ENCODE data around the gene PLN. TPM values are rescaled to one million over a fixed set of nuclear protein-coding genes. Genes with fewer than 3 reads are reported as not detected.

PLN gene
- polyA plus RNA-seq, 1 of the 3 experiments (the other 2 are of a cell fraction), result not detected

- TF ChIP-seq, protein P1, sequence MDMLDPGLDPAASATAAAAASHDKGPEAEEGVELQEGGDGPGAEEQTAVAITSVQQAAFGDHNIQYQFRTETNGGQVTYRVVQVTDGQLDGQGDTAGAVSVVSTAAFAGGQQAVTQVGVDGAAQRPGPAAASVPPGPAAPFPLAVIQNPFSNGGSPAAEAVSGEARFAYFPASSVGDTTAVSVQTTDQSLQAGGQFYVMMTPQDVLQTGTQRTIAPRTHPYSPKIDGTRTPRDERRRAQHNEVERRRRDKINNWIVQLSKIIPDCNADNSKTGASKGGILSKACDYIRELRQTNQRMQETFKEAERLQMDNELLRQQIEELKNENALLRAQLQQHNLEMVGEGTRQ (IDR thresholded peaks at IDR 0.05; ENCODE audit: borderline replicate concordance, low read depth, low read length), result no peak
- no peak for TF ChIP-seq MXI1 (IDR thresholded peaks at IDR 0.05; ENCODE audit: low read depth, low read length)
These were observed 49.5 kb downstream of the PLN start (continued) for GRCh38 chr6:118597636-118598035.

GRCh38 chr6:118598324-118598723, 50.2 kb downstream of the PLN start:
- CTCF ChIA-PET, result interaction anchor here (1.7 kb wide), 1 partner anchor 33 kb away, joined by 4 read pairs; no protein-coding TSS in a partner anchor
- Histone ChIP-seq H3K27ac (ENCODE audit: low read depth in 2 of 2, low read length in 1 of 2) (no peak overlapping the region), H3K79me2 (ENCODE audit: insufficient read depth) (no peaks in the 10 kb centered on the region), H3K4me1 (ENCODE audit: control insufficient read depth in 1 of 2, insufficient read depth in 2 of 2, low read depth in 1 of 2, low read length in 1 of 2) (no peaks in the 10 kb centered on the region), H3K9ac (no peak overlapping the region), H3K4me3 (ENCODE audit: low read depth in 2 of 2, low read length in 1 of 2) (no peak overlapping the region), H3K9me2 (no peaks in the 10 kb centered on the region), H3K27me3 (ENCODE audit: insufficient read depth) (no peaks in the 10 kb centered on the region), H4K20me1 (ENCODE audit: insufficient read depth) (peaks cover 1% of the 10 kb centered on the region; the same call in 1 of the 2 replicates), H3K36me3 (replicated peaks in 1 of 2; ENCODE audit: control insufficient read depth in 1 of 2, insufficient read depth in 2 of 2, low read length in 1 of 2) (peaks cover 0 to 2% of the 10 kb centered on the region in 2 experiments), H2AFZ (ENCODE audit: low read depth) (no peak overlapping the region), H3K4me2 (no peak overlapping the region), H3K9me3 (no peaks in the 10 kb centered on the region), H3F3A (replicated peaks; ENCODE audit: insufficient read depth) (peaks cover 5% of the 10 kb centered on the region)
- TF ChIP-seq MEF2A (IDR thresholded peaks at IDR 0.05; ENCODE audit: borderline replicate concordance, low read depth), result no peak
- TF ChIP-seq REST (IDR thresholded peaks at IDR 0.05; ENCODE audit: low read depth, low read length), result no peak
- TF ChIP-seq, protein P2, sequence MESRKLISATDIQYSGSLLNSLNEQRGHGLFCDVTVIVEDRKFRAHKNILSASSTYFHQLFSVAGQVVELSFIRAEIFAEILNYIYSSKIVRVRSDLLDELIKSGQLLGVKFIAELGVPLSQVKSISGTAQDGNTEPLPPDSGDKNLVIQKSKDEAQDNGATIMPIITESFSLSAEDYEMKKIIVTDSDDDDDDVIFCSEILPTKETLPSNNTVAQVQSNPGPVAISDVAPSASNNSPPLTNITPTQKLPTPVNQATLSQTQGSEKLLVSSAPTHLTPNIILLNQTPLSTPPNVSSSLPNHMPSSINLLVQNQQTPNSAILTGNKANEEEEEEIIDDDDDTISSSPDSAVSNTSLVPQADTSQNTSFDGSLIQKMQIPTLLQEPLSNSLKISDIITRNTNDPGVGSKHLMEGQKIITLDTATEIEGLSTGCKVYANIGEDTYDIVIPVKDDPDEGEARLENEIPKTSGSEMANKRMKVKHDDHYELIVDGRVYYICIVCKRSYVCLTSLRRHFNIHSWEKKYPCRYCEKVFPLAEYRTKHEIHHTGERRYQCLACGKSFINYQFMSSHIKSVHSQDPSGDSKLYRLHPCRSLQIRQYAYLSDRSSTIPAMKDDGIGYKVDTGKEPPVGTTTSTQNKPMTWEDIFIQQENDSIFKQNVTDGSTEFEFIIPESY (IDR thresholded peaks at IDR 0.05; ENCODE audit: borderline replicate concordance, low read depth), result no peak
- TF ChIP-seq NRF1 (IDR thresholded peaks at IDR 0.05; ENCODE audit: low read depth, low read length), result no peak
- no peak for TF ChIP-seq POLR2AphosphoS5 (IDR thresholded peaks at IDR 0.05; ENCODE audit: low read depth, low read length)
- no peak for TF ChIP-seq RXRA (IDR thresholded peaks at IDR 0.05; ENCODE audit: borderline replicate concordance, low read depth)
- TF ChIP-seq, protein P3, sequence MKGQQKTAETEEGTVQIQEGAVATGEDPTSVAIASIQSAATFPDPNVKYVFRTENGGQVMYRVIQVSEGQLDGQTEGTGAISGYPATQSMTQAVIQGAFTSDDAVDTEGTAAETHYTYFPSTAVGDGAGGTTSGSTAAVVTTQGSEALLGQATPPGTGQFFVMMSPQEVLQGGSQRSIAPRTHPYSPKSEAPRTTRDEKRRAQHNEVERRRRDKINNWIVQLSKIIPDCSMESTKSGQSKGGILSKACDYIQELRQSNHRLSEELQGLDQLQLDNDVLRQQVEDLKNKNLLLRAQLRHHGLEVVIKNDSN (IDR thresholded peaks at IDR 0.05; ENCODE audit: borderline replicate concordance, low read depth), result no peak
- TF ChIP-seq EP300 (IDR thresholded peaks at IDR 0.05; ENCODE audit: borderline replicate concordance in 1 of 2, low read depth in 1 of 2, low read length in 1 of 2), result no peak
- TF ChIP-seq, protein P4, sequence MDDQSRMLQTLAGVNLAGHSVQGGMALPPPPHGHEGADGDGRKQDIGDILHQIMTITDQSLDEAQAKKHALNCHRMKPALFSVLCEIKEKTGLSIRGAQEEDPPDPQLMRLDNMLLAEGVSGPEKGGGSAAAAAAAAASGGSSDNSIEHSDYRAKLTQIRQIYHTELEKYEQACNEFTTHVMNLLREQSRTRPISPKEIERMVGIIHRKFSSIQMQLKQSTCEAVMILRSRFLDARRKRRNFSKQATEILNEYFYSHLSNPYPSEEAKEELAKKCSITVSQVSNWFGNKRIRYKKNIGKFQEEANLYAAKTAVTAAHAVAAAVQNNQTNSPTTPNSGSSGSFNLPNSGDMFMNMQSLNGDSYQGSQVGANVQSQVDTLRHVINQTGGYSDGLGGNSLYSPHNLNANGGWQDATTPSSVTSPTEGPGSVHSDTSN (IDR thresholded peaks at IDR 0.05), result no peak
- TF ChIP-seq FOXM1 (IDR thresholded peaks at IDR 0.05; ENCODE audit: low read depth), result no peak
- no peak for TF ChIP-seq EZH2phosphoT487 (IDR thresholded peaks at IDR 0.05; ENCODE audit: borderline replicate concordance, low read depth)
- TF ChIP-seq TCF12 (IDR thresholded peaks at IDR 0.05), result no peak
- no peak for TF ChIP-seq GATA2 (CRISPR knock-in tag; IDR thresholded peaks at IDR 0.05)
- TF ChIP-seq MXI1 (IDR thresholded peaks at IDR 0.05; ENCODE audit: low read depth, low read length), result no peak
- TF ChIP-seq SIN3A (IDR thresholded peaks at IDR 0.05; ENCODE audit: borderline replicate concordance, low read depth, low read length), result no peak
- TF ChIP-seq NFIC (IDR thresholded peaks at IDR 0.05; ENCODE audit: borderline replicate concordance), result no peak
- TF ChIP-seq RFX5 (IDR thresholded peaks at IDR 0.05; ENCODE audit: low read length), result no peak
- 91% methylated on average over 2 of the region's 2 CpGs for WGBS (ENCODE audit: low lambda C conversion rate)
- POLR2A ChIA-PET, result no interaction called here
- DNase-seq, result no peak

All from SK-N-SH (cell line).